Measurements from ENCODE around the gene CDHR1. TPM values are rescaled to one million over a fixed set of nuclear protein-coding genes. Genes with fewer than 3 reads are reported as not detected.

CDHR1 gene
- total and polyA plus RNA-seq, 8 donors: 0.06 to 77.6 (median 3.5) TPM; not detected in 4

- Histone ChIP-seq H3K4me1 (no peaks in the 10 kb centered on the region), H3K36me3 (no peaks in the 10 kb centered on the region), H3K27ac (no peak overlapping the region), H3K9me3 (no peaks in the 10 kb centered on the region), H3K27me3 (peaks cover 0 to 8% (median 0%) of the 10 kb centered on the region in 3 donors), H3K4me3 (no peak overlapping the region)
- TF ChIP-seq, protein P1, sequence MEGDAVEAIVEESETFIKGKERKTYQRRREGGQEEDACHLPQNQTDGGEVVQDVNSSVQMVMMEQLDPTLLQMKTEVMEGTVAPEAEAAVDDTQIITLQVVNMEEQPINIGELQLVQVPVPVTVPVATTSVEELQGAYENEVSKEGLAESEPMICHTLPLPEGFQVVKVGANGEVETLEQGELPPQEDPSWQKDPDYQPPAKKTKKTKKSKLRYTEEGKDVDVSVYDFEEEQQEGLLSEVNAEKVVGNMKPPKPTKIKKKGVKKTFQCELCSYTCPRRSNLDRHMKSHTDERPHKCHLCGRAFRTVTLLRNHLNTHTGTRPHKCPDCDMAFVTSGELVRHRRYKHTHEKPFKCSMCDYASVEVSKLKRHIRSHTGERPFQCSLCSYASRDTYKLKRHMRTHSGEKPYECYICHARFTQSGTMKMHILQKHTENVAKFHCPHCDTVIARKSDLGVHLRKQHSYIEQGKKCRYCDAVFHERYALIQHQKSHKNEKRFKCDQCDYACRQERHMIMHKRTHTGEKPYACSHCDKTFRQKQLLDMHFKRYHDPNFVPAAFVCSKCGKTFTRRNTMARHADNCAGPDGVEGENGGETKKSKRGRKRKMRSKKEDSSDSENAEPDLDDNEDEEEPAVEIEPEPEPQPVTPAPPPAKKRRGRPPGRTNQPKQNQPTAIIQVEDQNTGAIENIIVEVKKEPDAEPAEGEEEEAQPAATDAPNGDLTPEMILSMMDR (IDR thresholded peaks at IDR 0.05): no peak
- no peak for TF ChIP-seq POLR2AphosphoS5 (IDR thresholded peaks at IDR 0.05)
- TF ChIP-seq POLR2A (IDR thresholded peaks at IDR 0.05): no peak
- no peak for TF ChIP-seq EP300 (IDR thresholded peaks at IDR 0.05)
- intact Hi-C loops (cut with DNase I; ENCODE audit: low total_unique reads): no loop called here
- no peak for DNase-seq
- WGBS, 5 donors: 83 to 91% (median 85%) methylated on average over 9 to 11 of the region's 11 CpGs
Observed at GRCh38 chr10:84213076-84213475, 18.7 kb downstream of the CDHR1 start.

- Histone ChIP-seq H3K27ac (no peak overlapping the region), H3K27me3 (no peaks in the 10 kb centered on the region), H3K4me1 (no peaks in the 10 kb centered on the region), H3K9me3 (no peaks in the 10 kb centered on the region), H3K4me3 (no peak overlapping the region), H3K36me3 (no peaks in the 10 kb centered on the region)
- 61 to 86% (median 67%) methylated on average over 25 of the region's 25 CpGs for WGBS, 5 donors
- intact Hi-C loops (cut with DNase I; ENCODE audit: low total_unique reads): no loop called here
- DNase-seq: no peak
- TF ChIP-seq EP300 (IDR thresholded peaks at IDR 0.05) (no peak), POLR2A (IDR thresholded peaks at IDR 0.05) (no peak)
- TF ChIP-seq, protein P1 (IDR thresholded peaks at IDR 0.05): no peak
Observed at GRCh38 chr10:84214046-84214572, 19.8 kb downstream of the CDHR1 start.

- H3K4me3 ChIP-seq: no peak overlapping the region
- no peak overlapping the region for H3K27ac ChIP-seq
- TF ChIP-seq POLR2AphosphoS5 (IDR thresholded peaks at IDR 0.05): no peak
- no peak for TF ChIP-seq POLR2A (IDR thresholded peaks at IDR 0.05)
- TF ChIP-seq, protein P1 (IDR thresholded peaks at IDR 0.05): no peak
- no peak for TF ChIP-seq EP300 (IDR thresholded peaks at IDR 0.05)
- H3K9me3 ChIP-seq: no peaks in the 10 kb centered on the region
- intact Hi-C loops (cut with DNase I; ENCODE audit: low total_unique reads): no loop called here
- DNase-seq: no peak
- H3K36me3 ChIP-seq: no peaks in the 10 kb centered on the region
- no peaks in the 10 kb centered on the region for H3K27me3 ChIP-seq
- H3K4me1 ChIP-seq: no peaks in the 10 kb centered on the region
- WGBS, 5 donors: 42 to 55% (median 51%) methylated on average over 12 of the region's 12 CpGs
Observed at GRCh38 chr10:84214612-84215235, 20.4 kb downstream of the CDHR1 start.

DNA sequence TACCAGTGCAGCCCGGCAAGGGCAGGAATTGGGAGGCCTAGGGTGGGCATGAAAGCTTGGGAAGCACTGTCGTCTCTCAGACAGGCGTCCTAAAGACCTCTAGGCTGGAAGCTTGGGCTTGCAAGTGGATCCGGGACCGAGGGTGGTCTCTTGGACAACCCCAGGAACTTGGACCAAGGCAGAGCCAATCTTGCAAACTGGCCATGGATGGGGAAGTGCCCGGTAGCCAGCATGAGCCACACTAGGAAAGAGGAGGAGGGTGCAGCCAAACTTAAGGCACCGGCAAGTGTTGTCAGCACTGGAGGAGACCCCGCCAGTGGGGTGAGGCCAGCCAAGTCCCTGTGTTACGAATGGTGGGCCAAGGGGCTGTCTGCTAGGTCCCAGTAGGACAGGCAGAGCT, 22.5 kb downstream of the CDHR1 start:
- H3K4me3 ChIP-seq: no peak overlapping the region
- TF ChIP-seq, protein P1 (IDR thresholded peaks at IDR 0.05): no peak
- no peaks in the 10 kb centered on the region for H3K36me3 ChIP-seq
- no peaks in the 10 kb centered on the region for H3K9me3 ChIP-seq
- H3K27ac ChIP-seq: no peak overlapping the region
- peaks cover 0 to 2% (median 0%) of the 10 kb centered on the region in 3 donors for H3K27me3 ChIP-seq
- intact Hi-C loops (cut with DNase I; ENCODE audit: low total_unique reads): no loop called here
- H3K4me1 ChIP-seq: no peaks in the 10 kb centered on the region
- 81 to 88% (median 84%) methylated on average over 7 to 9 of the region's 9 CpGs for WGBS, 5 donors
- DNase-seq: no peak

Measured in stomach (tissue), 9 donors.